ELF-1 (cell line): ENCODE measurements around the gene SNX32.

Experiments used
- DNase-seq: peaks from one replicate; pipeline ENCODE4 v3.0.0-alpha.2; 2016; ENCODE audit warnings: low read depth, low spot score

The SNX32 gene

GRCh38 chr11:65854852-65855837, 21.4 kb downstream of the SNX32 start:
- DNase-seq, result no peak

GRCh38 chr11:65855927-65856363, 22.2 kb downstream of the SNX32 start:
- no peak for DNase-seq

- peak; percentile 81 for DNase-seq
Observed at GRCh38 chr11:65856689-65857499, 23.1 kb downstream of the SNX32 start.

- DNase-seq, result no peak
Observed at GRCh38 chr11:65857500-65857852, 23.7 kb downstream of the SNX32 start.

GRCh38 chr11:65857853-65858680, 24.3 kb downstream of the SNX32 start, which contains the start of gene CFL1:
Gene CFL1 (minus strand): TSS chr11:65858180. CDS start chr11:65858099, 81 bp downstream.
- peak; percentile 99 for DNase-seq

- no peak for DNase-seq
Observed at GRCh38 chr11:65858681-65859087, 24.9 kb downstream of the SNX32 start.

- DNase-seq, result peak; percentile 99
Observed at GRCh38 chr11:65859095-65859811, 25.5 kb downstream of the SNX32 start.

GRCh38 chr11:65859812-65860277, 26.1 kb downstream of the SNX32 start:
- no peak for DNase-seq

- DNase-seq, result peak; percentile 99
Observed at GRCh38 chr11:65860278-65861164, 26.8 kb downstream of the SNX32 start, which contains the start of gene MUS81. Gene MUS81 (plus strand): TSS chr11:65860433. CDS start chr11:65860754, 321 bp downstream.

GRCh38 chr11:65861165-65861505, 27.4 kb downstream of the SNX32 start:
- DNase-seq, result no peak

GRCh38 chr11:65861533-65862183, 27.9 kb downstream of the SNX32 start:
- DNase-seq, result no peak

GRCh38 chr11:65862191-65862735, 28.5 kb downstream of the SNX32 start:
- no peak for DNase-seq

GRCh38 chr11:65862941-65863888, 29.5 kb downstream of the SNX32 start:
- DNase-seq, result no peak

- no peak for DNase-seq
Observed at GRCh38 chr11:65863889-65864705, 30.3 kb downstream of the SNX32 start.

GRCh38 chr11:65864706-65865471, 31.1 kb downstream of the SNX32 start:
- DNase-seq, result no peak
